GM21423 (cell line): ENCODE results near the gene USP9X.
"Not testable (repeated sequence)": the region's sequence is repeated elsewhere in the genome, so short reads cannot be mapped to it uniquely, and the experiment has no call there.

ENCODE experiments used
- ATAC-seq: cut with Tn5 transposase; IDR thresholded peaks from one replicate; pipeline ENCODE4 v1.9.1; 2021; ENCODE audit warnings: mild to moderate bottlenecking, moderate library complexity; ENCODE audit not compliant: unreplicated experiment

Gene USP9X

DNA sequence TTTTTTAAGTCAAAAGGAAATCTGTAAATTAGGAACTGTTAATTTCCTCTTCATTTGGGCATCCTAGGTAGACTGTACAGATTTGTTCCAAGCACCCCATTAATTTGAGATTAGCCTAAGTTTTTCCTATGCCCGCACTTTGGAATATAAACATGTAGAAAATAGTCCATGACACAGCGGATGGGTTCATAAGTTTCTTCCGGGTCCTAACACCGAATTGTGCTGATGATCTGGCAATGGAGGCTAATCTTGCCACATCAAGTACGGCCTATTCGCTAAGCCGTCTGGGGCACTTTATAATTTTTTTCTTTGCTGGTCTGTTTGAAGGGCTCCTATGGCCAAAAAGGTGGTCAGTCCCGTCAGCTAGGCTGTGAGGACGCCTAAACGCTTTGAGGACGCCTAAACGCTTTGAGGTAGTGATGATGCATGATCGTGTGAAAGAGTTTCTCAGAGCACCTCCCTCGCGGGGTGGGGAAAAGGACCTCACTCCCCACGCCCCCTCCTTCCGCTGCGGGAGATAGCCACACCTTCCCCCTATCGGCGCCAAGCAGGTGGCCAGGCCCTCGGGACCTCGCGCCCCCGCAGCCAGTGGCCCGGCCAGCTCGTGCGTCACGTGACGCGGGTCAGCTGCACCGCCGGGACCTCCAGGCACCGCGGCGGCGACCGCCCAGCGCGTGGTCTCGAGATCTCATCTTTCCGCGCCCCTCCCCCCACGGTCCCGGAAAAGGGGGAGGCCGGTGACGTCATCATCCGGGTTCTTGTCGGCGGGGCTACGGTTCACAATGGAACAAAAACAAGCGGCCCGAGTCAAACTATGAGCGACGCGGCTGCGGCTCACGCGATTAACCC, 977 bp upstream of the USP9X start:
- peak; percentile 54 for ATAC-seq

DNA sequence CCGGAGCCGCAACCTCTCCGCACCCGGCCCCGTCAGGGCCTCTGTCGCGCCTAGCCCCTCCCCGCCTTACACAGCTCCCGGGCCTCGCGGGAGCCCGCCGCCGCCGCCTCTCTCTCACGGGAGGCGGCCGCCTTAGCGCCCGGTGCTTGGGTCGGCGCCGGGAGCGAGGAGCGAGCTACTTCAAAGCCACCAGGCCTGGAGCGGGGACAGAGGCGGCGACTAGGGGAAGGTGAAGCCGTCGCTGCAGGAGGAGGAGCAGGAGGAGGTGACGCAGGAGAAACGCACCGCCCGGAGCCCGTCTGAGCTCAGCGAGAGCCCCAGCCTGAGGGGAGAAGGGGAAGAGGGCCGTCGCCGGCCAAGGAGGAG, 250 bp downstream of the USP9X start:
- ATAC-seq = peak; percentile 23

DNA sequence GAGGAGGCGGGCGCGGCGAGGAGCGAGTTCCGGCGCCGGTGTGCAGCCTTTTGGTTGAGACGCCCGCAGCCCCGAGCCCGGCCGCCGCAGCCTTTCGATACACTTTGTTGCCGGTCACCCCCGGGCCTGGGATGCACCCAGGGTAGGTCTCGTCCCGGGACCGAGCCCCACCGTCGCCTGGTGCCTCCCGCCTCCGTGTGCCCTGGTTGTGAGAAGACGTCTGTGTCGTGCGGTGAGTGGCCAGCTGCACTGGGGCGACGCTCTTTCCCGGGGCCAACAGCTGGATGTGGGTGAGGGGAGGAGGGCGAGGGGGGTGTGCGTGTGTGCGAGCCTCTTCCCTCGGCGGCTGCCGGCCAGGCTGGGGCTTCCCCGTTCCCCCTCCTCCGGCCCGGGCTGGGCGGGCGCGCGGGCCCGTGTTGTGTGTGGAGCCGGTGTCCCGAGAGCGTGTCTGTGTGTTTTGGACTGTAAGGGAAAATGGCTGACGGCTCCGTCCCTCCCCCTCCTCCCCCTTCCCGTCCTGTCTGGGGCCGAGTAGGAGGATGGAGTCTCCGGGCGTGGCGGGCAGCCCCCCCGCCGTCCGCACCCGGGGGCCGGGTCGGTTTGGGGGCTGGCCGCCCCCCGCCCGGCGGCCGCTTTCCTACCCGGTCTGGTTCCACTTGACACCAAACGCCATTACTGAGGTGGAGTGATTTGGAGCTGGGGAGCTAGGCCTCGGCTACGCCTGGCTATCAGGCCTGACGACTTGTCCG, 807 bp downstream of the USP9X start:
- no peak for ATAC-seq

DNA sequence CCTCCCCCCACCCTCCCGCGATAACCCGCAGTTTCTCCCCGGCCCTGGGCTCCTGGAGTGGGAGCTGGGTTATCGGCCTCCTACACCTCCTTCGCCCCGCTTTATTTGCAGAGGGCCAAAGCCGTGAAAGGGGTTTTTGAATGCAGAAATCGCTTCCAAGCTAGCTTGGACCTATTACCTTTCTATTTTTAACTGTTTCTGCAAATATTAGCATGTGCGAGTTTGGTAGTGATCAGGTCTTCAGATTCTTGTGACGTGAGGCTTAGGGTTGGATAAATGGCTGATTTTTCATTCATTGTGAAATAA, 1.3 kb downstream of the USP9X start:
- no peak for ATAC-seq

DNA sequence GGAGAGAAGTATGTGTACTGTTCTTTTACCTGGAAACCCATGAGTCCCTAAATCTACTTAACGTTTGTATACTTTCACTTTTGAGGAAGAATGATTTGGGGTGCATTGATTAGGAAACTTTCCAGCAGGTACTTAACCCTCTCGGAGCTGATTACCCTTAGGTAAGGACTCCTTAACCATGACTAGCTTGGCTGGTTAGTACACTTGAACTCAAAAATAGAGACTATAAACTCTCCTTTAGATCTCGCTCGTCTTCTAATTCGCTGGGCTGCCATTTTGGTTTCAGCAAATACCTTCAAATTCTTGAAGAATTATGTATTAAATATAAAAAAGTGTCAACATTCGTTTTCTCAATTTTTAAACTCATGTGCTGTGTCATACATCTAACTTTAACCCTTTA, 2.0 kb downstream of the USP9X start:
- no peak for ATAC-seq

DNA sequence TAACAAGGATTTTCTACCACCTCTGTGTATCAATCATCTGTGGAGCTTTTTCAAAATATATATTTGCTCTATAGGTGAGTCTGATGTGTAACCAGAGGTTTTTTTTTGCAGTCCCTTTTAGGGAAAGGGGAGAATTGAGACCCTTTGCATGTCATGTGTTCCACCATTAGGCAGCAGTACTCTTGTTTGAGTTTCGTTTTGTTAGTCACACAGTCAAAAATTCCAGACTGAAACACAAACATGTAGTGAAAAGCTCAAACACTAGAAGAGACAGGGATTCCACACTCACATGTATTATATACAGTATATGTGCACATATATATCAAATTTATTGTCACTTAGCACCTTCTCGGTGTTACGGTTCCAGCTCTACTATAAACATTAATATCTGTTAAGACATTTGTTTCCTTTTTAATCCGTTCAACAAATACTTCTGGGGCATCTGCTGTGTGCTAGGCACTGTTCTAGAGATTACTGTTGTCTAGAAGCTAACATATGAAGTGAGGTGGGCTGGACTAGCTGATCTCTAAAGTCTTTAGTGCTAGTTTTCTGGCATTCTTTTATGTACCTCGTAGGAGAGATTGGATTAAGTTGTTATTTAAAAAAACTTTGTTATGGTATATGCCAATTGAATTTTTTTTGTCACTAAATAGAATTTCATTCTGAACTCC, 5.5 kb downstream of the USP9X start:
- no peak for ATAC-seq

DNA sequence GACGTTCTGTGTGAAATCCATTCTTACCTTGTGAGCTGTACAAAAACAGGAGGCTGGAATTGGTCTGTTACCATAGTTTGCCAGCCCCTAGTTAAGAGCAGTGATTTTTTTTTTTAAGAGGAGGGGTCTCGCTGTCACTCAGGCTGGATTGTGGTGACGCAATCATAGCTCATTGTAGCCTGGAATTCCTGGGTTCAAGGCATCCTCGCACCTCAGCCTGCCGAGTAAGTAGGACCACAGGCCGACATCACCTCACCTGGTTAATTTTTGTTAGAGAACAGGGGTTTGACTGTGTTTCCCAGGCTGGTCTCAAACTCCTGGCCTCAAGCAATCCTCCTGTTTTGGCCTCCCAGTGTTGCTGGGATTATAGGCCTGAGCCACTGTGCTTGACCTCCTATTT, 7.5 kb downstream of the USP9X start:
- ATAC-seq = no peak

DNA sequence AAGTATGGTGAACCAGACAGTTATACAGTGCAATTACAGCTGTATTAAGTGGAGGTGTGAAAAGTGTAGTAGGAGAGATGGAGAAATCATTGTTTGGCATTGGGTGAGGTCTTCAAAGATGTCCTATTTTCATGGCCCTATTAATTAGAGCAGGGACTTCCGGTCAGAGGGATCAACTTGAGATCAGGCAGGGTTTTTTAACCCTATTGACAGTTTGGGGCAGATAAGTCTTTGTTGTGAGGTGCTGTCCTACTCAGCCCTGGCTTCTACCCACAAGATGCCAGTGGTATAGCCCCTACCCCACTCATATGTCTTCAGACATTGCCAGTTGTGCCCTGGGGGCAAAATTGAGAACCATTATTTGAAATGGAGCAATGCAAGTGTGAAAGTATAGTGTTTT, 9.9 kb downstream of the USP9X start:
- no peak for ATAC-seq

DNA sequence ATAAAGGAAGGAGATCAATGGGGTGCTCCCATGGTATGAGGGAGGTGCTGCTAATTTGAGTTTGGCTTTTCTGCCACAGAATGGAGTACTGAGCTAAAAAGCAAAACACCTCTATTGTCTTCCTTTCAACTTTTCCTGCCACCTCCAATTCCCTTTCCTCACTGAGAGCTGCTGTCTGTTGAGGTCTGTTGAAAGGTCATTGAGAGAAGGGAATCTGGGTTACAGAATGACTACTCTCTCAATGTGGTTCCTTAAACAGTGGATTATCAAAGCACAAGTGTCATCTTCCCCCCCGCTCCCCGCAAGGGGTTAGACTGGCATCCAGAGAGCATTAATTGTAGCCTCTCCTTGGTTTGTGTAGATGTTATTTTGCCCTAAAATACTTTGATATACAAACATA, 10.7 kb downstream of the USP9X start:
- ATAC-seq = no peak

DNA sequence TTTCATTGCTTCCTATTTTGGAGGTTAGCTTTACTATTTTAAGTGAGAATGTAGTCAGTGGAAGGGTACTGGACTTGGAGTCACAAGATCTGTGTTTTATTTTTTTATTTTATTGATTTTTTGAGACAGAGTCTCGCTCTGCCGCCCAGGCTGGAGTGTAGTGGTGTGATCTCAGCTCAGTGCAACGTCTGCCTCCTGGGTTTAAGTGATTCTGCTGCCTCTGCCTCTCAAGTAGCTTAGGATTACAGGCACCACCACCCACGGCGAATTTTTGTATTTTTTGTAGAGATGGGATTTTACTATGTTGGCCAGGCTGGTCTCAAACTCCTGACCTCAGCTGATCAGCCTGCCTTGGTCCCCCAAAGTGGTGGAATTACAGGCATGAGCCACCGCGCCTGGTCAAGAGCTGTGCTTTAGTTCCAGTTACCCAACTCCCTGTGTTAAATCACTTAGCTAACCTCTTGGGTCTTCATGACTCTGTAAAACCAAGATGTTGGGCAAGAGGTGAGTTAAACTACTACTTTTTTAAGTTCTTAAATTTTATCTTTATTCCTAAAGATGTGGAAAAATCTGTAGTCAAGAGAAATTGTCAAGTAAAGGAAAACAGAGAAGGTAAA, 11.2 kb downstream of the USP9X start:
- no peak for ATAC-seq

DNA sequence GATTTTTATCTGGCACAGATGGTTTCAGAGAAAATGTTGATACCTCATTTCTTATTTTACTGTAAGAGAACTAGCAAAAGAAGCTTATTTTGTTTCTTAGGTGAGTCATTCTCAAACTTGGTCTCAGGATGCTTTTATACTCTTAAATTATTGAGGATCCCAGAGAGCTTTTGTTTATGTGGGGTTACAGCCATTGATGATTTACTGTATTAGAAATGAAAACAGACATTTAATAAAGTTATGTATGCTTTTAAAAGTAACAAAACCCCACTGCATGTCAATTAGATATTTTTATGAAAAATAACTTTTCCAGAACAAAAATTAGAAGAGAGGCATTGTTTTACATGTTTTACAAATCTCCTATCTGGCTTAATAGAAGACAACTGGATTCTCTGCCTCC, 12.1 kb downstream of the USP9X start:
- ATAC-seq = no peak

DNA sequence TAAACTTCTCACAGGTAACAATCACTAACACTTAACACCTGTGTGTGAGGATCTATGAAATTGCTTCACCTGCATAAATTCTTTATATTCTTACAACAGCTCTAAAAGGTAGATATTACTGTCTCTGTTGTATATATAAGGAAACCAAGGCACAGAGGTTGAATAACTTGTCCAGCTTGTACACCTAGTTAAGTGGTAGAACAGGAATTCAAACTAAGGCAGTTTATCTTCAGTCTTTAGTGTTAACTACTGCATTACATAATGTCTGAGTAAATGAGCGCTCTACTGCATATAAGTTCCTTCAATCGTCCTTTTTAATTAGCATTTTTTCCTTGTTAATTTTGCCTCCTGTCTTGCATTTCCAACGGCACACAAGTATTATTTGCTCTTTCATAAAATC, 15.0 kb downstream of the USP9X start:
- no peak for ATAC-seq

DNA sequence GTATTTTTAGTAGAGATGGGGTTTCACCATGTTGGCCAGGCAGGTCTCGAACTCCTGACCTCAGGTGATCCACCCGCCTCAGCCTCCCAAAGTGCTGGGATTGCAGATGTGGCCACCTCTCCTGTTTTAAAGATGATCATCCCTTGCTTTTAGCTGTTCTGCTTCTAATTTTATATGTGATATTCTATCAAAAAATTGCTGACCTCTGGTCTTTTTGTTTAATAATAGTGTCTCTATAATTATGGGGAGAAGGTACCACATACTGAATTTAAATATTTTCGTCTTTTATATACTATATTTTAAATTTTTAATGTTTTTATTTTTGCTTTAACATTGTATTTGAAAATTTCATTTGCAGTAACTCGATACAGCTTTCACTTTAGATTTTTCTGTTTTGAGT, 15.6 kb downstream of the USP9X start:
- ATAC-seq = no peak

DNA sequence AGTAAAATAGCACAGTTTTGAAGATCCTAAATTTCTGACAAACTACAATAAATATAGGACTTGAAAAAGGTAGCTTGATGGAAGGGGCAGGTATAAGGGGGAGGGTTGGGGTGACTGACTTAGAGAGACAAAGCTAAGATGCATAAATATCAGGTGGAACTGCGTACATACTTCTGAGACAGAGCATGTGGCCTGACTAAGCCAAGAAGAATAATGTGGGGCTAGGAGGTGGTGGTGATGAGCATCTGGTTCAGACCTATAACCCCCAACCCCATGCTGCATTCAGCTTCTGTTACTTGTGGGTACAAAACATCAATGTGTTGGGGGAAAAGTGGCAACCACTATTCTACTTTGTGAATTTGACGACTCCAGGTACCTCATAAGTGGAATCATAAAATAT, 19.8 kb downstream of the USP9X start:
- ATAC-seq = no peak

DNA sequence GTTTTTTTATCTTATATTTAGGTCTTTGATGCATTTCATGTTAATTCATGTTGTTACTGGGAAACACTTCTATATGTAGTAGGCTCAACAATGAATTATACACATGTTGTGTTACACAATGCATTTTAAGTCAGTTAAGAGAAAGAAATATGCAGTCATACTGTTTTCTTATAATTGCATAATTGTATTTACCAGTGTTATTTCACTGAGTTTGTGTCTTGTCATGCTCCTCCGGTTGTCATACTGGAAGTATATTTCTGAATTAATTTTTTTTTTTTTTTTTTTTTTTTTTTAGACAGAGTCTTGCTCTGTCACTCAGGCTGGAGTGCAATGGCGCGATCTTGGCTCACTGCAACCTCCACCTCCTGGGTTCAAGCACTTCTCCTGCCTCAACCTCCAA, 21.0 kb downstream of the USP9X start:
- ATAC-seq = not testable (repeated sequence)

DNA sequence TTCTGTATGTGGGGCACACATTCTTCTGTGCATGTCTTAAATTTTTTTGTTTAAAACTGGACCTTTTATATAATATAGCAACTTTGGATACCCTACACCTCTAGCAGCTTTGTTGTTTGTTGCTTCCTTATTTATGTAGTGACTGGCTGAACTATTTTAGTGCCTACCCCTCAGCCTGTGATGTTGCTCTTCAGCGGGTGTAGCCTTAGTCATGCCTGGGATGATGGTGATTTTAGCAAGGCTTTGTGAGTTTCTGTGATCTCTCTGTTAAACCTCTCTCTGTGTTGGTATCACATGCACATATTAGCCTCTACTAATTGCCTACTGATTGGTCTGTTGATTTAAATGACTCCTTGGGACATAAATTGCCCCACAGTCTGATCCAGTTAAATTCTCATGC, 22.8 kb downstream of the USP9X start:
- no peak for ATAC-seq

DNA sequence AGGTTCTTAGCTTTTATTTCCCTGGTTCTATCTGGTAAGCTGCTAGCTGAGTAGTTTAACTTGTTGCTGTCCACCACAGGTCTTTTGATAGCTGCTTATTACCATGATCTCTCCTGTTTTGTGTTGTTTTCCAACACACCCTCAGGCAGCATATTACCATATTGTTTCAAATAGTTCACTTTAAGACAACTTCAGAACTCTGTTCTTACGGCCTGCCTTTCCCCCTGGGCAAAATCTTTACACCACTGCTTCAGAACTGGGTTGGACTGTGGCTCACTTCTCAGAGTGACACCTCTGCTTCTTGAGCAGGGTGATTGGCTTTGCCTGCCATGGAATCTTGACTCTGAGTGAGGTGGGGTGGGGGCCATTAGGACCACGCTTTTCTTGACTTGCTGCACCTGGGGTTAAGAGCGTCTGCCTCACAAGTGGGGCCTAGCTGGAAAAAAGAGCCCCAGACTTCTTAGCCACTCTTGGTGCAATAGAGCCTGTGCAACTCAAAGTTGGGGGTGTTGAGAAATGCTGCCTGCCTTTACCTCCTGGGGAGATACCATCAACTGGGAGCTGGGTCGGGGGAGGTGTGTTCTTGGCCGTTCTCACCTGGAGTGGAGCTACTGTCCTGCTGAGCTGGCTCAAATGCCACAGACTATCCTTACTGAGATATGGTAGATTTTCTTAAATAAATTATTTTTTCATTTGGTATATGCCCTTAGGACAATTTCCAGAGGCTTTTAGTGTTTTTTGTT, 23.4 kb downstream of the USP9X start:
- no peak for ATAC-seq

DNA sequence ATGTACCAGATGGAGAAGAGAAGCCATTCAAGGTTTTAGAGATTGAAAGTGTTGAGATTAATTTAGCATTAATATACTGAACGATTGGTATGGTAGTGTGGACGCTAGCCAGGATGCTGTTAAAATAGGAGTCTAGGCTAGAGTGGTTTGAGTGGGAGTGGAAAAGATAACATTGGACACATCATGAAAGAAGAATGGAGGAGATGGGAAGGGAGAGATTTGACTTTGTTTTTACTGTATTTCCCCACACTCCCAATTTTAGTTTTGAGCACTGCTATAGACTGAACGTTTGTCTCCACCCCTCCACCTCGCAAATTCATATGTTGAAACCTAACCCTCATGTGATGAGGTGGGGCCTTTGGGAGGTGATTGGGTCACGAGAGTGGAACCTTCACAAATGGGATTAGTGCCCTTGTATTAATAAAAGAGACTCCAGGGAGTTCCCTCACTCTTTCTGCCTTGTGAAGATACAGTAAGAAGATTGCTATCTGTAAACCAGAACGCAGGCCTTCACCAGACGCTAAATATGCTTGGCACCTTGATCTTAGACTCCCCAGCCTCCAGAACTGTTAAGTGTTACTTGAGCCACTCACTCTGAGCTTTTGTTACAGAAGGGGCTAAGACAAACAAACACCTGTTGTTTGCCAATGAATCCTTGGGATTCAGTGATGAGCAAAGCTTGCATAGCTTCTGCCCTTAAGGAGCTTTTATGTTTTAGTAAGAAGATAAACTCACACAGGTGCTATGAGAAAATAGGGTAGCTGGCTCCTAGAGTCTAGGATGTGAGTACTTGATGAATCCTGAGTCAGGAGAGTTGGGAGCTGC, 25.8 kb downstream of the USP9X start:
- no peak for ATAC-seq

DNA sequence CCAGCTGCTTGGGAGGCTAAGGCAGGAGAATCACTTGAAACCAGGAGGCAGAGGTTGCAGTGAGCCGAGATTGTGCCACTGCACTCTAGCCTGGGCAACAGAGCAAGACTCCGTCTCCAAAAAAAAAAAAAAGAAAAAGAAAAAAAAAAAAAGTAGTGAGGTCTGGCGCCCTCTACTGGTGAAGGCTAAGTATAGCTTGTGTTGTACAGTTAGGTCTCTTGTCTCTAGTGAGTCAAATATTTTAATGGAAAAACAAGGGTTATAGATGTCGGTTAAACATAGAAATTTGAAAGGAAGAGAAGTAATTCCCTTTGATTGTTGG, 29.8 kb downstream of the USP9X start:
- ATAC-seq = not testable (repeated sequence)

DNA sequence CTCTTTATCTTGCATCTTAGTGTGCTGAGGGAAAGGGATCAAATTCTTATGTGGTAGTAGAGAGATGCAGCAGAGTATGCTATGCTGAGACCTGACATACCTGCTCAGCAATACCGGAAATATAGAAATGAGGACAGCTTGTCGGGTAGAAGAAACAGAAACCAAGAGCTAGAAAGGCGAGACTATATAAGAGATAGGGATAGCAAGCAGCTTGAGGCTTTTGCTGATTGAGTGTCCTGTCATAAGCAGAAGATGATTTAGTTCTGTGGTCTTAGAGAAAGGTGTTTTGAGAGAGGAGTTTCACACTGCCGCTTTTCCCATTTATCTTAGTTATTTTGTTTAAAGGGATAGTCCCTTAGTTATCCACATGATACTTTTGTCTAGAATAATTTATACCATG, 31.7 kb downstream of the USP9X start:
- ATAC-seq = peak; percentile 70
